SU-DHL-6 (cell line): ENCODE data around the gene C10orf53.

Experiments
- H2AFZ ChIP-seq: fragments of 200-600 bp; sonication (generic); 2 replicates; pipeline ENCODE4 v1.6.1; 2014; ENCODE audit warnings: low read depth, mild to moderate bottlenecking, moderate library complexity, mixed read lengths, antibody characterized with exemption, low read length; ENCODE audit not compliant: severe bottlenecking
- H3F3A ChIP-seq: fragments of 200-600 bp; shearing (Covaris generic); 2 replicates; pipeline ENCODE4 v1.6.0; 2016; ENCODE audit warnings: antibody characterized with exemption, mild to moderate bottlenecking; ENCODE audit not compliant: insufficient read depth
- H3K27ac ChIP-seq: fragments of 200-600 bp; sonication (generic); 2 replicates; pipeline ENCODE4 v1.5.1; 2016; ENCODE audit warnings: low read depth, mild to moderate bottlenecking, low read length, moderate library complexity, mixed read lengths
- H3K27me3 ChIP-seq: fragments of 200-600 bp; sonication (generic), shearing (Covaris generic); 2 replicates; pipeline ENCODE4 v1.6.0; 2014; ENCODE audit warnings: mild to moderate bottlenecking, low read length
- H3K36me3 ChIP-seq: fragments of 200-600 bp; sonication (generic); 2 replicates; pipeline ENCODE4 v1.6.1; 2014; ENCODE audit warnings: mild to moderate bottlenecking, low read length, mixed read lengths
- H3K4me2 ChIP-seq: fragments of 300-600, 200-600 bp; shearing (Covaris generic), sonication (generic); 2 replicates; pipeline ENCODE4 v1.6.0; 2014; ENCODE audit warnings: low read length, low read depth, mild to moderate bottlenecking; ENCODE audit not compliant: poor library complexity, severe bottlenecking
- H3K4me3 ChIP-seq: fragments of 200-600 bp; sonication (generic); 2 replicates; pipeline ENCODE4 v1.5.1; 2014; ENCODE audit warnings: antibody characterized with exemption, low read length, mild to moderate bottlenecking, mixed read lengths; ENCODE audit not compliant: insufficient read depth, poor library complexity, severe bottlenecking
- H3K79me2 ChIP-seq: fragments of 200-600 bp; sonication (generic); 2 replicates; pipeline ENCODE4 v1.6.1; 2014; ENCODE audit warnings: mild to moderate bottlenecking, low read length, moderate library complexity; ENCODE audit not compliant: insufficient read depth
- H3K9ac ChIP-seq: fragments of 200-600 bp; sonication (generic); 2 replicates; pipeline ENCODE4 v1.7.0; 2014; ENCODE audit warnings: mild to moderate bottlenecking, low read length
- H3K9me2 ChIP-seq: fragments of 200-600 bp; sonication (generic); replicated peaks from 2 replicates; pipeline ENCODE4 v1.6.1; 2014; ENCODE audit warnings: low read length; ENCODE audit not compliant: insufficient read depth
- H3K9me3 ChIP-seq: fragments of 200-600 bp; sonication (generic); 2 replicates; pipeline ENCODE4 v1.6.1; 2014; ENCODE audit warnings: low read length, mixed read lengths; ENCODE audit not compliant: insufficient read depth
- H4K20me1 ChIP-seq: fragments of 200-600 bp; sonication (generic); 2 replicates; pipeline ENCODE4 v1.6.1; 2014; ENCODE audit warnings: low read depth, mild to moderate bottlenecking, antibody characterized with exemption, low read length, moderate library complexity, mixed read lengths
- CTCF ChIP-seq: fragments of 200-600 bp; sonication (generic); IDR thresholded peaks from one replicate; pipeline ENCODE4 v1.5.1; 2017; ENCODE audit warnings: antibody characterized with exemption, mild to moderate bottlenecking, low read length, moderate library complexity; ENCODE audit not compliant: insufficient read depth, poor library complexity, severe bottlenecking
- EZH2phosphoT487 ChIP-seq: fragments of 200-600 bp; sonication (generic), shearing (Covaris generic); conservative IDR thresholded peaks from 2 replicates; pipeline ENCODE4 v1.6.1; 2018; ENCODE audit warnings: mild to moderate bottlenecking, antibody characterized with exemption, low read length, moderate library complexity, mixed read lengths

C10orf53 gene

GRCh38 chr10:49643241-49644034 is 36.0 kb upstream of the C10orf53 start:
- H4K20me1 ChIP-seq = no peaks in the 10 kb centered on the region
- H3K4me3 ChIP-seq = no peak overlapping the region
- H3K9ac ChIP-seq = no peak overlapping the region
- H2AFZ ChIP-seq = no peak overlapping the region
- H3K9me2 ChIP-seq = no peaks in the 10 kb centered on the region
- no peaks in the 10 kb centered on the region for H3F3A ChIP-seq
- no peaks in the 10 kb centered on the region for H3K36me3 ChIP-seq
- H3K27ac ChIP-seq = no peak overlapping the region
- H3K4me2 ChIP-seq = no peak overlapping the region
- no peaks in the 10 kb centered on the region for H3K79me2 ChIP-seq
- H3K27me3 ChIP-seq = no peaks in the 10 kb centered on the region
- H3K9me3 ChIP-seq = no peaks in the 10 kb centered on the region
- TF ChIP-seq EZH2phosphoT487 = no peak
- TF ChIP-seq CTCF = no peak

DNA sequence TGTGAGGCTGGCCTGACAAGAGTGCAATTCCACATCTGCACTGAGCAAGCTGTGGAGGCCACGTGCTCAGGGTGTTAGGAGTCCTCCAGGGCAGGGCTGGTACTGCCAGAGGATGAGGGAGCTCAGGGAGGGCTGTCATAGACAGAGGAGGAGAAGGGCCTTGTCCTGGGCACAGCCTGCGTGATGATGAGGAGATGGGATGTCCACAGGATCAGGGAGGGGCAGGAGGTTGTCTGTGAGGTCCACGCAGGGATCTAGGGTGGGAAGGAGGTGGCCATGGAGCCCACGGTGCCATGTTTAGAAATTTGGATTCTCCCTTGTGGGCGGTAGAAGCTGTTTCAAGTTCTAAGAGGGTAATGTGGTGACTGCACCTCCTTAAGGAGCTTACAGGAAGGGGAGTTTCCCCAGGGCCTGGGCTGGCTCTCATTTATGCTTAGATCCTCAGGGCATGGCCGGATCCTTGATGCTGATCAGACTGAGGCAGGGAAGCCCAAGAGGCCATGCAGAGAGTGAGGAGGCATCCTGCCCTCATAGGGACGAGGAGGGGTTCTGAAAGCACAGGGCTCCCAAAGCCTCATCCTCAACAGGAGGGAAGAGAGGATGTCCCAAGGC is 35.3 kb upstream of the C10orf53 start:
- Histone ChIP-seq H3K4me3 (no peak overlapping the region), H3K27me3 (no peaks in the 10 kb centered on the region), H3K9ac (no peak overlapping the region), H4K20me1 (no peaks in the 10 kb centered on the region), H2AFZ (no peak overlapping the region), H3K9me2 (no peaks in the 10 kb centered on the region), H3K4me2 (no peak overlapping the region), H3K79me2 (no peaks in the 10 kb centered on the region), H3F3A (no peaks in the 10 kb centered on the region), H3K36me3 (no peaks in the 10 kb centered on the region), H3K9me3 (no peaks in the 10 kb centered on the region), H3K27ac (no peak overlapping the region)
- TF ChIP-seq CTCF (no peak), EZH2phosphoT487 (no peak)

- Histone ChIP-seq H4K20me1 (no peaks in the 10 kb centered on the region), H3F3A (no peaks in the 10 kb centered on the region), H3K79me2 (no peaks in the 10 kb centered on the region), H3K9ac (no peak overlapping the region), H3K27ac (no peak overlapping the region), H3K9me3 (no peaks in the 10 kb centered on the region), H3K36me3 (no peaks in the 10 kb centered on the region), H3K9me2 (no peaks in the 10 kb centered on the region), H3K4me3 (no peak overlapping the region), H3K27me3 (no peaks in the 10 kb centered on the region), H3K4me2 (no peak overlapping the region), H2AFZ (no peak overlapping the region)
- TF ChIP-seq CTCF (no peak), EZH2phosphoT487 (no peak)
Observed at GRCh38 chr10:49645417-49645816, 34.0 kb upstream of the C10orf53 start.
